ENCODE data around the gene ING2. TPM values are rescaled to one million over a fixed set of nuclear protein-coding genes. Genes with fewer than 3 reads are reported as not detected.

Gene ING2
- total and polyA plus RNA-seq, 2 of the 8 experiments (the other 6 are each of a cell fraction or from before 2014, with no cell fraction given), result 5.1 to 16.1 TPM

DNA sequence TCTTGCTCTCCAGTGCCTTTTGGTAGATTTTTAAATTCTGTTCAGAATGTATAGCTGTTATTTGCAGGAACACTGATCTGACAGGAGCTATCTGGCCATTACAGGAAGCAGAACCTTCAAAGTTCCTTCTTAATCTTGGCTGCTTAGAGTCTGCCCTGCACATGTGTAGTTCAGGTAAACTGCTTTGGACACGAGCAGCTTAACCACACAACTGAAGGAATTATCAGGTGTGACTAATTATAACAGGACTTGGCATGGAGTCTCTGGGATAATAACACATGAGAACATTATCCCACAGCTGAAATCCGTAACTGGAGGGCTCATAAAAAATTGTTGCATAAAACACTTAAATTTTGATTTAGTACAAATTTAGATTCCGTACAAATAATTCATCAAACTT, 11.6 kb upstream of the ING2 start:
- H3K27ac ChIP-seq (ENCODE audit: low read depth, low read length), result no peak overlapping the region
- TF ChIP-seq EGR1 (IDR thresholded peaks at IDR 0.05; ENCODE audit: borderline replicate concordance, low read depth, low read length), result no peak
- TF ChIP-seq FOSL1 (IDR thresholded peaks at IDR 0.05; ENCODE audit: insufficient read depth, low read depth, low read length), result no peak
- TF ChIP-seq USF2 (IDR thresholded peaks at IDR 0.05; ENCODE audit: low read length), result no peak
- TF ChIP-seq SUZ12 (IDR thresholded peaks at IDR 0.05; ENCODE audit: low read length), result no peak
- TF ChIP-seq SIN3A (conservative IDR thresholded peaks at IDR 0.05 in 1 of 2, IDR thresholded peaks at IDR 0.05 in 1 of 2; ENCODE audit: low read depth in 1 of 2, low read length in 2 of 2), result no peak
- no peak for TF ChIP-seq ATF2 (IDR thresholded peaks at IDR 0.05; ENCODE audit: low read length)
- no peak for TF ChIP-seq MAX (IDR thresholded peaks at IDR 0.05)
- TF ChIP-seq TCF12 (IDR thresholded peaks at IDR 0.05; ENCODE audit: low read depth, low read length), result no peak
- no peak for TF ChIP-seq ZNF274 (IDR thresholded peaks at IDR 0.05; ENCODE audit: borderline replicate concordance, extremely low read depth, low read length)
- no peak for TF ChIP-seq EP300 (IDR thresholded peaks at IDR 0.05; ENCODE audit: borderline replicate concordance in 1 of 2, low read depth in 2 of 2, low read length in 2 of 2)
- no peak for TF ChIP-seq BACH1 (IDR thresholded peaks at IDR 0.05; ENCODE audit: low read length)

More for the DNA sequence above, 11.6 kb upstream of the ING2 start:
- no peak overlapping the region for H2BK20ac ChIP-seq (ENCODE audit: low read length)
- H2AFZ ChIP-seq (ENCODE audit: low read length), result no peak overlapping the region
- no peak overlapping the region for H3K23ac ChIP-seq (ENCODE audit: insufficient read length)
- no peaks in the 10 kb centered on the region for H3K79me1 ChIP-seq (ENCODE audit: low read depth, low read length)
- no peak overlapping the region for H4K5ac ChIP-seq (ENCODE audit: insufficient read length, low read depth, low read length)
- no peak overlapping the region for H2BK5ac ChIP-seq (ENCODE audit: low read depth, low read length)
- H3K4ac ChIP-seq (replicated peaks; ENCODE audit: insufficient read length, low read depth, low read length), result no peak overlapping the region
- H3K18ac ChIP-seq (ENCODE audit: extremely low read depth, low read length), result no peak overlapping the region
- ChIA-PET POLR2A (ENCODE audit: partially characterized antibody) (interaction anchor here (0.6 to 1.1 kb wide), 2 partner anchors 9 to 1381 kb away, joined by 3 to 4 read pairs; no protein-coding TSS in a partner anchor), CTCF (ENCODE audit: partially characterized antibody) (no interaction called here)
- no peak overlapping the region for H3K4me2 ChIP-seq (ENCODE audit: insufficient read depth in 1 of 2, low read depth in 2 of 2, low read length in 2 of 2)
- H3K56ac ChIP-seq (replicated peaks; ENCODE audit: insufficient read length, low read depth, low read length), result no peak overlapping the region
- H2BK12ac ChIP-seq (ENCODE audit: low read depth, low read length), result no peak overlapping the region
- H2BK15ac ChIP-seq (ENCODE audit: low read length), result no peak overlapping the region
- no peaks in the 10 kb centered on the region for H3K4me1 ChIP-seq (replicated peaks in 1 of 4; ENCODE audit: control insufficient read depth in 3 of 4, insufficient read depth in 4 of 4, low read length in 3 of 4)
- H3K23me2 ChIP-seq (ENCODE audit: low read depth, low read length), result no peaks in the 10 kb centered on the region
- H3K4me3 ChIP-seq (ENCODE audit: extremely low read depth in 1 of 4, insufficient read depth in 2 of 4, low read depth in 3 of 4, low read length in 4 of 4), result no peak overlapping the region
- DNase-seq (ENCODE audit: low read depth in 1 of 2, low spot score in 2 of 2), result no peak
- H4K8ac ChIP-seq (ENCODE audit: extremely low read depth, insufficient read depth, low read length), result no peak overlapping the region
- H4K91ac ChIP-seq (replicated peaks; ENCODE audit: insufficient read length, low read length), result no peak overlapping the region
- no peak for FAIRE-seq
- no peak overlapping the region for H3K9ac ChIP-seq (replicated peaks in 1 of 4; ENCODE audit: extremely low read depth in 1 of 4, low read depth in 3 of 4, low read length in 3 of 4)
- no peak overlapping the region for H2AK5ac ChIP-seq (ENCODE audit: low read depth, low read length)
- H3K9me3 ChIP-seq (ENCODE audit: insufficient read depth in 2 of 2, low read depth in 1 of 2, low read length in 1 of 2), result no peaks in the 10 kb centered on the region
- H3K36me3 ChIP-seq (ENCODE audit: control insufficient read depth in 2 of 4, insufficient read depth in 4 of 4, low read length in 3 of 4), result peaks cover 0 to 6% (median 0%) of the 10 kb centered on the region in 4 experiments; a peak in 2 of 8 replicates
- no peaks in the 10 kb centered on the region for H3K79me2 ChIP-seq (ENCODE audit: control insufficient read depth in 1 of 2, insufficient read depth in 2 of 2, low read length in 2 of 2)
- H3K27me3 ChIP-seq (replicated peaks in 1 of 4; ENCODE audit: control insufficient read depth in 3 of 4, extremely low read depth in 1 of 4, insufficient read depth in 3 of 4, low read length in 3 of 4), result no peaks in the 10 kb centered on the region
- no peak overlapping the region for H3K14ac ChIP-seq (ENCODE audit: insufficient read length)
- no peak overlapping the region for H2BK120ac ChIP-seq (replicated peaks; ENCODE audit: low read depth, low read length)
- H4K20me1 ChIP-seq (replicated peaks in 1 of 2; ENCODE audit: control insufficient read depth in 1 of 2, insufficient read depth in 2 of 2, low read length in 2 of 2), result no peaks in the 10 kb centered on the region
- WGBS, 2 experiments (ENCODE audit: extremely low coverage in 1 of 2, insufficient coverage in 1 of 2, insufficient read length in 1 of 2, insufficient replicate concordance in 2 of 2, low coverage in 1 of 2, low lambda C conversion rate in 2 of 2, missing lambda C conversion rate in 1 of 2), result 92% methylated on average over 3 of the region's 3 CpGs; no CpG with 5 or more reads in 1 of the 2 experiments

Measured in H1 (cell line).